ENCODE data around the gene TBC1D13. TPM values are rescaled to one million over a fixed set of nuclear protein-coding genes. Genes with fewer than 3 reads are reported as not detected.
"Not testable (repeated sequence)": the region's sequence is repeated elsewhere in the genome, so short reads cannot be mapped to it uniquely, and the experiment has no call there.

TBC1D13 gene

DNA sequence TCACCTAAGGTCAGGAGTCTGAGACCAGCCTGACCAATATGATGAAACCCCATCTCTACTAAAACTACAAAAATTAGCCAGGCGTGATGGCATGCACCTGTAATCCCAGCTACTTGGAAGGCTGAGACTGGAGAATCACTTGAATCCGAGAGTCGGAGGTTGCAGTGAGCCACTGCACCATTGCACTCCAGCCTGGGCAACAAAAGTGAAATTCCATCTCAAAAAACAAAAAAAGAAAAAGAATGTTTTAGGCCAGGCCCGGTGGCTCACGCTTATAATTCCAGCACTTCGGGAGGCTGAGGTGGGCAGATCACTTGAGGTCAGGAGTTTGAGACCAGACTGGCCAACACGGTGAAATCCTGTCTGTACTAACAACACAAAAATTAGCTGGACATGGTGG lies 71.4 kb downstream of the TBC1D13 start:
- peaks cover 11% of the 10 kb centered on the region for H3K79me1 ChIP-seq (replicated peaks; ENCODE audit: low read length, poor library complexity, severe bottlenecking)
- H3K27ac ChIP-seq (ENCODE audit: low read length, poor library complexity, severe bottlenecking); H3K4me3 ChIP-seq (ENCODE audit: insufficient read depth in 1 of 2, low read depth in 1 of 2, low read length in 2 of 2); H4K8ac ChIP-seq (ENCODE audit: low read length); H2AFZ ChIP-seq (ENCODE audit: low read depth, low read length); H2BK12ac ChIP-seq (ENCODE audit: low read length in 2 of 2); H3K9ac ChIP-seq (ENCODE audit: low read length); H3K14ac ChIP-seq (ENCODE audit: low read length in 2 of 2); DNase-seq; H2BK15ac ChIP-seq (ENCODE audit: low read depth, poor library complexity, severe bottlenecking); H3K4ac ChIP-seq (ENCODE audit: low read depth in 1 of 2, low read length in 2 of 2); H3K4me1 ChIP-seq (ENCODE audit: control insufficient read depth, insufficient read depth, low read depth, low read length); H3K36me3 ChIP-seq (ENCODE audit: control insufficient read depth in 1 of 2, insufficient read depth in 2 of 2, low read depth in 1 of 2, low read length in 2 of 2); H2BK5ac ChIP-seq (ENCODE audit: low read depth, low read length, poor library complexity, severe bottlenecking); H3K27me3 ChIP-seq (ENCODE audit: control insufficient read depth in 1 of 2, insufficient read depth in 1 of 2, low read length in 2 of 2); H2AK5ac ChIP-seq (ENCODE audit: low read length, severe bottlenecking); H3K4me2 ChIP-seq (ENCODE audit: low read length, poor library complexity, severe bottlenecking); H3K18ac ChIP-seq (ENCODE audit: low read depth in 1 of 2, low read length in 2 of 2); H3K23ac ChIP-seq (ENCODE audit: low read length in 2 of 2); H2BK120ac ChIP-seq (ENCODE audit: low read depth, low read length); H3K9me3 ChIP-seq (ENCODE audit: control insufficient read depth, low read length); H4K91ac ChIP-seq (ENCODE audit: low read length): not testable (repeated sequence)
- WGBS: 98% methylated on average over 7 of the region's 7 CpGs

Small RNA genes within 50 kb of the gene (small RNA-seq; reads per million reads assigned to genes)
- gene RF00017 (ENCODE audit: low read depth): not detected
